ENCODE measurements around the gene APBB2. TPM values are rescaled to one million over a fixed set of nuclear protein-coding genes. Genes with fewer than 3 reads are reported as not detected.
"Not testable (repeated sequence)": the region's sequence is repeated elsewhere in the genome, so short reads cannot be mapped to it uniquely, and the experiment has no call there.

APBB2 gene
- total RNA-seq, 1 donor from 2014 or later = 124 TPM

GRCh38 chr4:41160012-41160789 is 54.1 kb downstream of the APBB2 start:
- peak; percentile 94 for DNase-seq (ENCODE audit: extremely low read depth, low read depth, low spot score)

DNA sequence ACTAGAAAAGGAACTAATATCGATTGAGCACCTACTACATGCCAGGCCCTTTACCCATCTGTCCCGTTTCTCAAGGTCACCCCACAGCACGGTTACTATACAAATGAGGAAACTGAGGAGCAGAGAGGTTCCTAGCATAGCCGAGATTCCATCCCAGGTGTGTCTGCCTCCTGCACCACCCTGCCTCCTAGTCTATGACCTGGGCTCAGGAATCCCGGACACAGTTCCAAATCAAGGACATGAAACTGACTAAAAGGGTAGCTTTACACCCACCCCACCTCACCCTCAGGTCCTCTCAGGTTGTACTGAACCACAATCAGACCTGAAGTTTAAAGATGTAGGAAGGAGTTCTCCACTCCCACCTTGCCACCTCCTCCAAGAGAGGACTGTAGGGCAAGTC is 55.6 kb downstream of the APBB2 start:
- no peak for DNase-seq (ENCODE audit: extremely low read depth, low read depth, low spot score)

DNA sequence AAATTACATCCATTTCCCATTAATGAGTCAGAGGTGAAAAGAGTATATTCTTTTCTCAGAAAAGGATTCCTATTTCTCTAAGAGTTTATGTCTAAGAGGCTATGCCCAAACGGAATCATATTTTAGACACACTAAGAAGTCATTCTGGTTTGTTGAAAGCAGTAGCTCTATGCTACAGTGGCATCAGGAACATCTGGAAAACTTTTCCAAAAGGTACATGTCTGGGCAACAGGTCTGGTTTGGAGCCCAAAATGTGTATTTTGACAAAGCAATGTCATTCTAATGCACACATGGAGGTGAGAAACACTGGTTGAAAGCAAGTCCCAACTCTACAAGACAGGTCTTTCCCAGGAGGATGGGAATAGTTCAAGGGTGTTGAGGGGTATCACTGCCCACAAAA is 56.1 kb downstream of the APBB2 start:
- no peak for DNase-seq (ENCODE audit: extremely low read depth, low read depth, low spot score)

DNA sequence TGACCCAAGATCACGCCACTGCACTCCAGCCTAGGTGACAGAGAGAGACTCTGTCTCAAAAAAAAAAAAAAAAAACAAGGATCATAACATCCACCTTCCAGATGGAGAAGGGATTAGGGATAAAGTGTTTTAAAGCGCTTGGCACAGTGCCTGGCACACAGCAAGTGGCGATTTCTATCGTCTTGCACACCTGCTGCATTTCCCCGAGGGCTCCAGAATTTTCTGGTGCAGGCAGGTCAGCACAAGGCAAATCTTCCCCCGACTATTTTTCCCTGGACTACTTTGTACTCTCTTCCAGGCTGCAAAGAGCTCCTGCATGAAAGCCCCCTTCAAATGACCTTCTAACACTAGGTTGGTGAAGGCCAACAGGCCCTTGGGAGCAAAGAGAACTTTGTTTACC is 57.3 kb downstream of the APBB2 start:
- DNase-seq (ENCODE audit: extremely low read depth, low read depth, low spot score) = no peak

GRCh38 chr4:41156574-41156973 is 57.8 kb downstream of the APBB2 start:
- no peak for DNase-seq (ENCODE audit: extremely low read depth, low read depth, low spot score)

DNA sequence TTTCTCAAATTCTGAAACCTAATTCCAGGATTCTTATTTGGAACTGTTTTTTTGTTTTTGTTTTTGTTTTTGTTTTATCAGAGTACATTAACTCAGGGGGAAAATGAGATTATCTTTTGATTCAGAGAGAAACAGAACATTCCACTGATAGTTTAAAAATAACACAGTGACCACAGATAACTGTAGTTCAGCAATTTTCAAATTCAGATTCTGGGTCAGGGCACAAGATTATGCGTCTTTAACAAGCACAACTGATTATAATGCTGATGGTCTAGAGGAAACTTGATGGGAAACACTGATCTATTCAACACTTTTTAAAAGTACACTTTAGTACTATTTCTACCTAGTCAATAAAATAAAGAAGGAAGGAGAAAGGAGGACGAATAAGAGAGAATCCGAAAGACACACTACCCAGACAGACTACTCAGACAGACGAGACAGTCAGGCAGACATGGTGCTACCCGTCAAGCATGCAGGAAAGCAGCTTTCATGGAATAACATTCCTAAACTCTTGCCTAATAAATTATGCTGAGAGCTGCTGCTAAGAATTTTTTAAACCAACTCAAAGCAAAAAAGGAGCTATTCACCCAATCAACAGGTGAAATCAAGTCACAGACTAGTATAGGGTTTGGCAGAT is 59.0 kb downstream of the APBB2 start:
- DNase-seq (ENCODE audit: extremely low read depth, low read depth, low spot score) = no peak

GRCh38 chr4:41154814-41155177 is 59.5 kb downstream of the APBB2 start:
- DNase-seq (ENCODE audit: extremely low read depth, low read depth, low spot score) = no peak

DNA sequence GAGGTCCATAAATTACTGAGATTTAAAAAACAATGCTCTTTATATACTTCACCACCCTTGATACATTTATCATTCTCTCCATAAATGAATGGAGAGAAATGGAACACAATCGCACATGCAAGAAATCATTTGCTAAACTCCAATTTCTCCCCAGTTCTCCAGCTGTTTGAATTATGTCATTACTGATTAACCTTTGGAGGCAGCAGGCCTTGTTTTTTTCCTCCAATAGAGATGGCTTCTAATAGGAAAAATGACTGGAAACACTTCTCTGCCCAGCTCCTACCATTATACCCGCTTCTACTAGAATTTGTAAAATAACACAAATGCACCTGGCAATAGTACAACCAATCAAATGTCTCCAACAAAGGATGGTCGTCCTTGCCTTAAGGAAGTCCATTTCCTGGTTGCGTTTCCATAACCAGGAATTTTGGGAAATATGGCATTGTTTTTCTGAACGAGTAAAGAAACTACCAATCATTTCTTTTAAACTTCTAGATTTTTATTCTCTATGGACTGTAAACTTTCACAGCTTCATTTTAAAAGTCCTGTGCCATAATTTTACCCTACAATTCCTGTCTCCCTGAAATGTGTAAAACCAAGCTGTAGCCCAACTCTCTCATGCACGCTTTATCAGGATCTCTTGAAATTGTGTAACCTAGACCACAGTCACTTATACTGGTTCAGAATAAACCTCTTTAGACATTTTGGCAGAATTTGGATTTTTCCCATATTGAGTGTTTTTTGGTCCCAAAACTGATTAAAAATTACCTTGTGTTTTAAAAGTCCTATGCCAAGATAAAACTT is 60.1 kb downstream of the APBB2 start:
- no peak for DNase-seq (ENCODE audit: extremely low read depth, low read depth, low spot score)

DNA sequence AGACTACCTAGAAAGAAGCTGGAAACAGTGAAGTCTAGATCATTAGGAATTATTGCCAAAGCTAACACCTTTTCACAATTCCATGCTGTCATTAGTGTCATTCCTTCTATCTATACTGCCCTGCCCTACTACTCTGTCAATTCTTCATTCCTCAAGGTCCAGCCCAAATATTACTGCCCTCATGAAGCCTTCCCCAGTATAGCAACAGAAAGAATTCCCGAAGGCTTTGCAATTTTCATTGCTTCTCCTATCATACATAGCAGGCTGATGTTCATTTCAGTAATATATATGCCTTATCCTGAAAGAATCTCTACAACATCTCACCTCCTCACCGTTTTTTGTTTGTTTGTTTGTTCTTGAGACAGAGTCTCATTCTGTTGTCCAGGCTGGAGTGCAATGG is 63.9 kb downstream of the APBB2 start:
- no peak for DNase-seq (ENCODE audit: extremely low read depth, low read depth, low spot score)

DNA sequence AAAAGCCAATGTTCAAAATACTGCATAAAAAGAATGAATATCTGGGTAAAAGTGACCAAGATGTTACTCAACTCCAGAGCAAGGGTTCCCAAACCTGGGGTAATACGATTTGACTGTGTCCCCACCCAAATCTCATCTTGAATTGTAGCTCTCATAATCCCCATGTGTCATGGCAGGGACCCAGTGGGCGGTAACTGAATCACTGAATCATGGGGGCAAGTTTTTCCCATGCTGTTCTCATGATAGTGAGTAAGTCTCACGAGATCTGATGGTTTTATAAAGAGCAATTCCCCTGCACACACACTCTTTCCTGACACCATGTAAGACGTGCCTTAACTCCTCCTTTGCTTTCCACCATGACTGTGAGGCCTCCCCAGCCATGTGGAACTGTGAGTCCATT is 64.8 kb downstream of the APBB2 start:
- DNase-seq (ENCODE audit: extremely low read depth, low read depth, low spot score) = not testable (repeated sequence)

GRCh38 chr4:41148931-41149330 is 65.4 kb downstream of the APBB2 start:
- no peak for DNase-seq (ENCODE audit: extremely low read depth, low read depth, low spot score)

GRCh38 chr4:41148292-41148691 is 66.0 kb downstream of the APBB2 start:
- DNase-seq (ENCODE audit: extremely low read depth, low read depth, low spot score) = no peak

GRCh38 chr4:41147570-41147969 is 66.8 kb downstream of the APBB2 start:
- DNase-seq (ENCODE audit: extremely low read depth, low read depth, low spot score) = not testable (repeated sequence)

DNA sequence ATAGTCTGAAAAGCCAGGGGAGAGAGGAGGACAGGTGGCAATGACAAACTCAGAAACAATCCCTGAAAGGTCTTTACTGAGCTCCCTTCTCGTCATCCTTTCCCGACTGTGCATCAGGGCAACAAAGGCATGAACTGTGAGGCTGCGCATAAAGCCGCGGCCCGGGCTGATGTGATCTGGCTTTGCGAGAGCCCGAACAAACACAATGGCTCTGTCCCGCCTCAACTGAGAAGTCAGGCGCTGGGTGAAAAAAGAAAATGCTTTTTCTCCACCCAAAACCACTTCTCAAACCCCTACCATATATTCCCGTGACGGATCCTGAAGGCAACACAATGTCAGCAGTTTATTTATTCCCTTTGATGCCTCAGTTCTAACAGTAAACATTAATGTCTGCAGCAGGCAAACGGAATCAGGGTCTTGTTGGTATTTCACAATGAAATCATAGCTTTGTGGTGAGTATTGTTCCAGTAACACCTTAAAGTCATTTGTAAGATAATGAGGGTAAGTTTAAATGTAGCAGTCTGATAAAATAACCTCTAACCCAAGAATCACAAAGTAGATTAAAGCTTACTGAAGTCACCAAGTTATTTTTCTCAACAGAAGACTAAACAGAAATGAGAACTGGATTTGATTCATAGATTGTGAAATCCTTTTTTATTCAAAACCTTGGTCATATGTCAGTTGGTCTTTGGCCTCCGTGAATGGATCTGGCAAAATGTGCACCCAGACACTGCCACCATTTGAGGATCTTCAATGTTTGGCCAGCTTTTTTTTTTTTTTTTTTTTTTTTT is 67.4 kb downstream of the APBB2 start:
- no peak for DNase-seq (ENCODE audit: extremely low read depth, low read depth, low spot score)

- no peak for DNase-seq (ENCODE audit: extremely low read depth, low read depth, low spot score)
These were observed 68.1 kb downstream of the APBB2 start for GRCh38 chr4:41146196-41146595.

- no peak for DNase-seq (ENCODE audit: extremely low read depth, low read depth, low spot score)
These were observed 68.7 kb downstream of the APBB2 start for GRCh38 chr4:41145571-41146078.

DNA sequence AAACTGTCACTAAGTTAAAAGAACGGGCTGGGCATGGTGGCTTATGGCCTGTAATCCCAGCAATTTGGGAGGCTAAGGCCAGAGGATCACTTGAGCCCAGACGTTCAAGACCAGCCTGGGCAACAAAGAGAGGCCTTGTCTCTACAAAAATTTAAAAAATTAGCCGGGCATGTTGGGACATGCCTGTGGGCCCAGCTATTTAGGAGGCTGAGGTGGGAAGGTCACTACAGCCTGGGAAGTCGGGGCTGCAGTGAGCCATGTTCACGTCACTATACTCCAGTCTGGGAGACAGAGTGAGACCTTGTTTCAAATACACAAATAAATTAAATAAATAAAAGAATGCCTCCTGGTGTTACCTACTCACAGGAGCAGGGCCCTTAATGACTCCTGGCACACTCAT is 69.5 kb downstream of the APBB2 start:
- DNase-seq (ENCODE audit: extremely low read depth, low read depth, low spot score) = no peak

DNA sequence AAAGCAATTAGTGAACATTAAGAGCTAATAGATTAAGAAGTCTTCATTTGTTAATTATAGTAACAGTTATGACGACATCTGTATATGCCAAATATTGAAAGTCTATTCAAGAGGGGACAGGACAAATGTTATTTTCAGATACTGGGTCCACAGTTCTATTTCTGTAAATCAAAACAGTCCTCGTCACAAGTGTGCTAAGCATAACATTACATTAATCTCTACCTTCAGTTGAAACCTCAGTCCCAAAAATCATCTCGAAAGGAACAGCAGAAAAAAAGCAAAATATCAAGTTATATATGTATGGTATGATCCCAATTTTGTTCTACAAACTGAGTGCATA is 70.3 kb downstream of the APBB2 start:
- DNase-seq (ENCODE audit: extremely low read depth, low read depth, low spot score) = no peak

GRCh38 chr4:41143311-41144039 is 70.9 kb downstream of the APBB2 start:
- DNase-seq (ENCODE audit: extremely low read depth, low read depth, low spot score) = no peak

Measured in glomerular endothelial cell (primary cell).